ENCODE results near the gene MYO10. TPM values are rescaled to one million over a fixed set of nuclear protein-coding genes. Genes with fewer than 3 reads are reported as not detected.

Gene MYO10
- total RNA-seq, 4 donors from 2014 or later: 5.6 to 11.0 (median 6.4) TPM

GRCh38 chr5:16749626-16750025 lies 186.5 kb downstream of the MYO10 start:
- H3K36me3 ChIP-seq: no peaks in the 10 kb centered on the region
- TF ChIP-seq CTCF (IDR thresholded peaks at IDR 0.05) (no peak), POLR2AphosphoS5 (IDR thresholded peaks at IDR 0.05) (no peak), POLR2A (IDR thresholded peaks at IDR 0.05) (no peak), EP300 (IDR thresholded peaks at IDR 0.05) (no peak)
- H3K4me1 ChIP-seq: no peaks in the 10 kb centered on the region
- H3K9me3 ChIP-seq: no peaks in the 10 kb centered on the region
- no peaks in the 10 kb centered on the region for H3K27me3 ChIP-seq
- H3K4me3 ChIP-seq: no peak overlapping the region
- no peak overlapping the region for H3K27ac ChIP-seq
- 87% methylated on average over 4 of the region's 4 CpGs; no CpG with 5 or more reads in 1 of the 2 donors for WGBS, 2 donors (ENCODE audit: low coverage in 1 of 2)
- ATAC-seq: no peak

- H3K36me3 ChIP-seq: no peaks in the 10 kb centered on the region
- peaks cover 7% of the 10 kb centered on the region for H3K27me3 ChIP-seq
- ATAC-seq: no peak
- H3K4me1 ChIP-seq: peaks cover 0 to 6% (median 0%) of the 10 kb centered on the region in 3 donors
- H3K4me3 ChIP-seq: no peak overlapping the region
- TF ChIP-seq EP300 (IDR thresholded peaks at IDR 0.05): no peak
- no peak for TF ChIP-seq POLR2A (IDR thresholded peaks at IDR 0.05)
- TF ChIP-seq CTCF (IDR thresholded peaks at IDR 0.05): no peak
- TF ChIP-seq POLR2AphosphoS5 (IDR thresholded peaks at IDR 0.05): no peak
- H3K9me3 ChIP-seq: no peaks in the 10 kb centered on the region
- no peak overlapping the region for H3K27ac ChIP-seq
- WGBS, 2 donors (ENCODE audit: low coverage in 1 of 2): 78 to 87% methylated on average over 8 of the region's 15 CpGs
These were observed 191.8 kb downstream of the MYO10 start for GRCh38 chr5:16744164-16744880.

GRCh38 chr5:16742938-16743337 lies 193.2 kb downstream of the MYO10 start:
- WGBS, 2 donors (ENCODE audit: low coverage in 1 of 2): 82 to 86% methylated on average over 3 of the region's 5 CpGs
- TF ChIP-seq CTCF (IDR thresholded peaks at IDR 0.05): no peak
- no peak for TF ChIP-seq POLR2AphosphoS5 (IDR thresholded peaks at IDR 0.05)
- TF ChIP-seq EP300 (IDR thresholded peaks at IDR 0.05): no peak
- TF ChIP-seq POLR2A (IDR thresholded peaks at IDR 0.05): no peak
- peaks cover 7% of the 10 kb centered on the region for H3K27me3 ChIP-seq
- H3K4me1 ChIP-seq: peaks cover 0 to 6% (median 0%) of the 10 kb centered on the region in 3 donors
- no peak overlapping the region for H3K4me3 ChIP-seq
- no peak overlapping the region for H3K27ac ChIP-seq
- no peaks in the 10 kb centered on the region for H3K36me3 ChIP-seq
- no peaks in the 10 kb centered on the region for H3K9me3 ChIP-seq
- ATAC-seq: no peak

- no peak for ATAC-seq
- WGBS, 2 donors (ENCODE audit: low coverage in 1 of 2): 21 to 33% methylated on average over 10 to 11 of the region's 11 CpGs
- H3K9me3 ChIP-seq: no peaks in the 10 kb centered on the region
- no peaks in the 10 kb centered on the region for H3K36me3 ChIP-seq
- TF ChIP-seq POLR2A (IDR thresholded peaks at IDR 0.05) (no peak), EP300 (IDR thresholded peaks at IDR 0.05) (no peak), CTCF (IDR thresholded peaks at IDR 0.05) (no peak)
- H3K27me3 ChIP-seq: peaks cover 7% of the 10 kb centered on the region
- H3K4me3 ChIP-seq: peak overlapping the region in 1 of 2 donors; percentile 19
- peak overlapping the region in 1 of 4 donors; percentile 5 for H3K27ac ChIP-seq
- peaks cover 0 to 15% (median 0%) of the 10 kb centered on the region in 3 donors for H3K4me1 ChIP-seq
These were observed 195.2 kb downstream of the MYO10 start for GRCh38 chr5:16740811-16741392.
